COLO668 (cell line): Measurements from ENCODE around the gene MYL4.
A peak's percentile ranks its signal among the peaks of the same experiment; 100 is the strongest.
"Not testable (repeated sequence)": the region's sequence is repeated elsewhere in the genome, so short reads cannot be mapped to it uniquely, and the experiment has no call there.

ENCODE experiments used
- DNase-seq: peaks from one replicate; lab custom pipeline; 2025; ENCODE audit not compliant: unreplicated experiment; lab: John Stamatoyannopoulos, UW

The MYL4 gene

GRCh38 chr17:47219621-47220475 lies 10.7 kb downstream of the MYL4 start:
- no peak for DNase-seq

GRCh38 chr17:47220531-47220999 lies 11.4 kb downstream of the MYL4 start:
- no peak for DNase-seq

- no peak for DNase-seq
Observed at GRCh38 chr17:47221154-47221553, 12.0 kb downstream of the MYL4 start.

GRCh38 chr17:47222047-47222446 lies 12.9 kb downstream of the MYL4 start:
- no peak for DNase-seq

- no peak for DNase-seq
Observed at GRCh38 chr17:47223007-47223406, 13.9 kb downstream of the MYL4 start.

GRCh38 chr17:47223460-47223859 lies 14.3 kb downstream of the MYL4 start:
- DNase-seq = no peak

GRCh38 chr17:47224077-47224476 lies 14.9 kb downstream of the MYL4 start:
- not testable (repeated sequence) for DNase-seq

GRCh38 chr17:47224966-47225365 lies 15.8 kb downstream of the MYL4 start:
- no peak for DNase-seq

GRCh38 chr17:47225436-47225858 lies 16.3 kb downstream of the MYL4 start:
- no peak for DNase-seq

GRCh38 chr17:47225911-47226688 lies 17.0 kb downstream of the MYL4 start:
- DNase-seq = no peak

GRCh38 chr17:47227862-47228261 lies 18.7 kb downstream of the MYL4 start:
- DNase-seq = no peak

GRCh38 chr17:47229535-47230443 lies 20.6 kb downstream of the MYL4 start:
- peak; percentile 46 for DNase-seq

GRCh38 chr17:47230864-47231263 lies 21.7 kb downstream of the MYL4 start:
- no peak for DNase-seq

- no peak for DNase-seq
Observed at GRCh38 chr17:47231334-47231733, 22.2 kb downstream of the MYL4 start.

- DNase-seq = no peak
Observed at GRCh38 chr17:47231866-47232265, 22.7 kb downstream of the MYL4 start.

- DNase-seq = no peak
Observed at GRCh38 chr17:47232465-47232864, 23.3 kb downstream of the MYL4 start.

GRCh38 chr17:47235506-47235905 lies 26.4 kb downstream of the MYL4 start:
- no peak for DNase-seq

- no peak for DNase-seq
Observed at GRCh38 chr17:47235923-47236322, 26.8 kb downstream of the MYL4 start.

- DNase-seq = no peak
Observed at GRCh38 chr17:47237841-47238240, 28.7 kb downstream of the MYL4 start.

- DNase-seq = no peak
Observed at GRCh38 chr17:47238321-47239010, 29.3 kb downstream of the MYL4 start.

- DNase-seq = no peak
Observed at GRCh38 chr17:47239619-47239966, 30.4 kb downstream of the MYL4 start.
